NCI-H2029 treated with DMSO at 0.1 percent for 48 hours (cell line): Measurements from ENCODE around the gene PRUNE2.

Experiments
- DNase-seq: peaks from one replicate; lab custom pipeline; 2025; lab: John Stamatoyannopoulos, UW

Gene PRUNE2

DNA sequence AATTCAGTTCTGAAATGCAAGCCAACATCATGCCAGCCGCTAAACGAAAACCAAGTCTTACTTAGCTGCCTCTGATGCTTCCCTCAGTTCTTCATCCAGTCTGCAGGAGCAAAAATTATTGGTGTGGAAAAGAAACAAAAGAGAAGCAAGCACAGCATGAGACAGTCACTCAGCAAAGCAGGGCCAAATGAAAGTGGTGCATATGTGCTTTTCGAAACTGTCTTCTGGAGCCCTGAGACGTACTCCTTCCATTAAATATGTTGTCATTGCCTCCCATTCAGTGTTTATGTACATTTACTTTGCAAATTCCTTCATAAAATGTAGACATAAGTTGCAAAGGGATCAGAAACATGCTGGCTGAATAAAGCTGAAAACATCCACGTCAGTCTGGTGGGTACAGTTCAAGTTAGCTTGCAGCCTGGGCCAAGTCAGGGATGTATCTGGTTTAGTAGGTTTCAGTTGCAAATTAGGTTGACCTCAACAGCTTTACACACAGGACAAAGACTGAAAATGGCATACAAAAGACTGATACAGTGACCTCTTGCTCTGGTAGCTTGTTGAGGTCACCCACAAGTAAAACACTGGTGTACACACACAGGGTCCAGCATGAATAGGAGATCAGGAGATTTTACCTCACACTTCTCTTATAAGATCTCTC lies 281.4 kb downstream of the PRUNE2 start:
- DNase-seq = no peak

DNA sequence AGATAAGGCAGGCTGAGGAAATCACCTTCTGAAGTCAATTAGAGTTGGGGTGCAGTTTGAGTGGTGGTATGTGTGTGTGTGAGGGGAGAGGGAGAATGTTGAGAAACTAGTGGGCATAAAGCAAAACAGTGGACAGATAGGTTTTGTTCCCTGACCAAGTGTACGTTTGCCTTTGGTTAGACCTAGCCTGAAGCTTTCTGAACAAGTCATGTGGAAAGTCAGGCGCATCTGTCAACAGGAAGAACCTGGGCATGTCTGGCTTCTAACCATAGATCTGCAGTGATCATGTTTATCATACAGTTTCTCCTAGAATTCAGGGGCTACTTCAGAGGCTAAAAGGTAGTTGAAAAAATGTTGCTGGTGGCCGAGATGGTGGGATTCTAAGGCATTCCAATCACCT lies 284.9 kb downstream of the PRUNE2 start:
- no peak for DNase-seq

DNA sequence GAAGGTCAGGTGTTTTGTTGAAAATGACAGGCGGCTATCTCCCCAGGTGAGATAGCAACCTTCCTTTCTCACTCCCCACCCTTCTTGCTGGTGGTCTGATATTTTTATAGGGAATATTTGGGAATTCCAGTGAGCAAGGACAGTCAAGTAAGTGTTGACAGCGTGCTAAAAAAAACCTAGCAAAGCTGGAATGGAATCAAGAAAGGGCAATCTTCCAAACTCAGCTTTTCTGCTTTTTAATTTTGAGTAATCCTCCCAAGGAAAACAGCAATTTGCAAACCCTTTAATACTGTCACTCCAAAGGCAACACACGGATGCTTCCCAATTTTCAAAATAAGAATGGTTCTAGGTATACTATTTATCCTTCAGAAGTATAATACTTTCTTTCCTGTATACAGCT lies 285.3 kb downstream of the PRUNE2 start:
- no peak for DNase-seq

GRCh38 chr9:76619640-76620039 lies 286.3 kb downstream of the PRUNE2 start:
- no peak for DNase-seq

GRCh38 chr9:76619197-76619596 lies 286.7 kb downstream of the PRUNE2 start:
- DNase-seq = no peak

DNA sequence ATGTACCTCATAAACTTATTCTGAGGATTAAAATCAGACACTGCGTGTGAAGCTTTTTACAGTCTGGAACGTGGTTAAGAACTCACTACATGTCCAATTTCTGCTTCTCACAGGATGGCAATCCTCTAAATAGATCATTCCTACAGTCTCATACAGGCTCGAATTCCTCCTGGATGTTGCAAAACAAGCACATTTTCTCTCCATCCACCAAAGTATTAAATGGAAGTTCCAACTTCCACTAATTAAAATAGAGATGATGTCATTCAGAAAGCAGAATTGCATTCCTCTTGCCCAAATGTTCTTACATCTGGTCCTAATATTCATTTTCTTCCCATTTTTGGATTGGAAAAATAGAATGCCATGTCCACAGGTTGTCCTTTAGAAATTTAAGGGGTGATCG lies 287.2 kb downstream of the PRUNE2 start:
- no peak for DNase-seq

DNA sequence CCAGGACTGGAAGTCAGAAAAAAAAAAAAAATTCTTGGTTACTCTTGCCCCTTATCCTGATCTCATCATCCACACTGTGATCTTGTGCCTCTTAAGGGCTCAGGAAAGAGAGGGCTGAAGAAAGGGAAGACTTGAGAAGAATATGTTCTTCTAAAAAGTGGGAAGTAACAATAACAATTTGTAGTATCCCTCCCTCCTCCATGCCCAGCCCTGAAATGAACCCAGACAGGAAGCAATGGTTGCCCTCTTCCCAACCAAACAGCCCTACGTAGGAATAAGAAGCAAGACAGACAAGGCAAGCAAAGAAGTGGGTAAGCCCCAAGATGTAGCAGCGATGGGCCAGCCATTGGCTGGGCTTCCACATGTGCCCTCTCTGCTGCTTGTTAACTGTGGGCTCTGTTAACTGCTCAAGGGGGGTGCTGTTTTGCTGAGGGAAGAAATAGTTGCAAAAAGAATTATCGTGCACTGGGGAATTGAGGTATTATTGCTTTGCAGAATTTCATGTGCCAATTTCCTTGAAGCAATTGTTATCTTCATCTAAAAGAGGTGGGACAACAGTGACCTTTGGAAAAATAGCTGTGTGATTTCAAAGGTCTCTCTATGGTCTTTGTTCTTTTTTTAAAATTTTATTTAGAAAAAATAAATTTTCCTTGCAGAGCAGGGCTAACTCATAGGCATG lies 288.3 kb downstream of the PRUNE2 start:
- no peak for DNase-seq

GRCh38 chr9:76616780-76617179 lies 289.1 kb downstream of the PRUNE2 start:
- DNase-seq = no peak

- DNase-seq = no peak
These were observed 290.7 kb downstream of the PRUNE2 start for GRCh38 chr9:76615177-76615603.

- no peak for DNase-seq
These were observed 291.9 kb downstream of the PRUNE2 start for GRCh38 chr9:76613974-76614373.

GRCh38 chr9:76613150-76613781 lies 292.6 kb downstream of the PRUNE2 start:
- no peak for DNase-seq

DNA sequence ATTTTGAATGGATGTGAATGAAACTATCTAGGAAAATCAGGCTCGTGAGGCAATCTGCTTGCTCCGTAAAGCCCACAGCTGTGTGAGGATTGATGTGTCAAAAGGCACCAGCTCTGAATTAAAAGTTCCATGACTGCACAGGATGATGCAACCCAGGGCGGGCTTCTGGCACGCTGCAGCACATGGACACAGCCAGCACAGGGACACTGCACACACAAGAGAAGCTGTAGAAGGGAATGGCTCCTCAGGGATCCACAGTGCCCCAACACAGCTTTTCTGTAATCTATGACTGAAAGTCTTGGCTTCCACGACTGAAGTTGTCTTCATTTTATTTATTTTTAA lies 295.9 kb downstream of the PRUNE2 start:
- DNase-seq = no peak

GRCh38 chr9:76609285-76610010 lies 296.5 kb downstream of the PRUNE2 start:
- no peak for DNase-seq

GRCh38 chr9:76608575-76609273 lies 297.2 kb downstream of the PRUNE2 start:
- DNase-seq = no peak

DNA sequence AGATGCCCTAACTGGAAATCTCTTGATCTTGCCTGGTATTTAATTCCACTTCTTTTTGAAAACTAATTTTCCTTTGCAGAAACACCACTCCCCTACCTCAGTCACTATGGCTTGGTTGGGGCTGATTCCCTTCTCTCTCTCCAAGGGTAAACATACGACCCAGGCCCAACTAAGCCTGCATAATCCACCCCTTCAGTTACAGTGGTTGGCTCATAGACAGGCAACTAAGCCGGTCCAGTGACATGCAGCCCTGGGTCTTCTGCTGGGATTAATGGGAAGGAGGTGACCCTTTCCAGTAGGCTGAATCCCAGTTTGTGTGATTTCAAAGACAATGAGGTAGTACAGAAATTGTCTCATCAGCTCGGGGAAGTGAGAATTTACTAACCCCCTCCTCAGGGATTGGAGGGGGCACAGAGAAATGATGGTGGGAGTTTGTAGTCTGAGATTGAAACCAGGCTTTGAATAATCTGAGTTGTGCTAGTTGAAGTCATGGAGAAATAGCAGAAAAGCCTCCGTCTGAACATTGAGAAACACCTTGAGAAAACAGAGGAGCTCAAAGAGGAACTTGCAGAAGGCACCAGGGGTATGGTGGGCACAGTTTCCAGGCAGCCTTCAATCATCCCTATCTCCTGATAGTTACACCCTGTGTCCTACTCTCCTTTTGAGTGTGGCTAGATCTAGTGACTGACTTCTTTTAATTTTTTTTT lies 298.0 kb downstream of the PRUNE2 start:
- no peak for DNase-seq

DNA sequence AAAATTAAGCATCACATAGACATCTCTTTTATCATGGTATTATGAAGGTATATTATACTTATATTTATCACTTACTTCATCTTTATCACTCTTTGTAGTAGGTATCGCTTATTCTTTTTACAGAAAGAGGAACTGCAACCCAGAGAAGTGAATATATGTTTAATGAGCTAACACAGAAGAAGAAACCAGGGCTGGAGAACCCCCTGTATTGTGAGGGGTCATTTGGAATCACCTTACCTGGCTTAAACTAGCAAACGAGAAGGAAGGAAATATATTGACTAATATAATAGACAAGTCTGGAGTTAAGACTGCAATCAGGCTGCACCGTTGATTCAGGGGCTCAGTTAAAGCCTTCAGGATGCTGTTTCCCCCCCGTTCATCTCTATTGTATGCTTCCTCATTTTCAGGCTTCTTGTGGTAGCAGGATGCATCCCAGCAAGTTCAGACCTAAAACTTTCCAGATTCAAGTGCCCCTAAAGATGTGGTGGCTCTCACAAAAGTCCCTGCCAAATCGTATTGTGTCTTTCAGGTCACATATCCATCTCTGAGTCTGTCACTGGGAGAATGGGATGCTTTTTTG lies 300.5 kb downstream of the PRUNE2 start:
- no peak for DNase-seq

- no peak for DNase-seq
These were observed 301.9 kb downstream of the PRUNE2 start for GRCh38 chr9:76603931-76604570.

DNA sequence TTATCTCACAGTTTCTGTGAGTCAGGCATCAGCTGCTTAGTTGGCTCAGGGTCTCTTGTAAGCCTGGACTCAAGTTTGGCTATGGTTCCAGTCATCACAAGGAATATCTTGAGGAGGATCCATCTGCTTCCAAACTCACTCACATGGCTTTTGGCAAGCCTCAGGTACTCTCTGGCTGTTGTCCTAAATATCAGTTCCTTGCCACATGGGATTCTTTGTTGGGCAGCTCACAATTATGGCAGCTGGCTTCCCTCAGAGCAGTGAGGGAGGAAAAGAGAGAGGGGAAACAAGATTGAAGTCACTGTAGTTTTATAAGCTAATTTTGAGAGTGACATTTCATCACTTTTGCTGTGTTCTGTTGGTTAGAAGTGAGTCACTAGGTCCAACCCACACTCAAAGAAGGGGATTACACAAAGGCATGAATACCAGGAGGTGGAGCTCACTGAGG lies 302.4 kb downstream of the PRUNE2 start:
- no peak for DNase-seq

- peak; percentile 30 for DNase-seq
These were observed 303.7 kb downstream of the PRUNE2 start for GRCh38 chr9:76602199-76602598.

- DNase-seq = peak; percentile 61
These were observed 305.8 kb downstream of the PRUNE2 start for GRCh38 chr9:76600007-76600615.
